HEK293T (cell line): ENCODE results near the gene CCSER1.

Source experiments
- BHLHE40 ChIP-seq: fragments of 450-650 bp; IDR thresholded peaks from 2 replicates; pipeline ENCODE4 v1.6.1; 2016; ENCODE audit warnings: mild to moderate bottlenecking, moderate library complexity, borderline replicate concordance
- SUZ12 ChIP-seq: fragments of 450-650 bp; IDR thresholded peaks from 2 replicates; pipeline ENCODE4 v1.6.1; 2016; ENCODE audit warnings: mild to moderate bottlenecking
- TARDBP ChIP-seq: fragments of 450-650 bp; IDR thresholded peaks from 2 replicates; pipeline ENCODE4 v1.6.1; 2016
- TF ChIP-seq, protein P1 (sequence below): fragments of 450-650 bp; IDR thresholded peaks from 2 replicates; pipeline ENCODE4 v1.6.1; 2016

DNA sequence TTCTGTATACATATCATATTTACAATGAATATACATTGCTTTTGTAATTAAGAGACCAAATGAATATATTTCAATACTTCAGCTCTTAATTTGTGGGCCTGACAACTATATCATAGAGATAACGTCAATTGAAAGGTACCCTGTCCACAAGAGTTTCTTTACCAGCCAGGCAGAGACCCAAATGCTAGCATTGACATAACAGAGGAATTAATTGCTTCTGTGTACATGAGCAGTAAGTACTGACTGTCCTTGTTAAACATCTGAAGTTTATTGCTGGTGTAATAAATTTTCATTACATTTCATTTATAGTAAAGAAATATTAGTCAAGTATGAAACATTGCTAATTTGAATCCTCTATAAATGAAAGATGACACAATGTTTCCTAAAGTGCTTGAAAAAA, 910.8 kb downstream of the CCSER1 start:
- no peak for TF ChIP-seq BHLHE40
- TF ChIP-seq SUZ12: no peak
- TF ChIP-seq TARDBP: no peak
- TF ChIP-seq, protein P1, sequence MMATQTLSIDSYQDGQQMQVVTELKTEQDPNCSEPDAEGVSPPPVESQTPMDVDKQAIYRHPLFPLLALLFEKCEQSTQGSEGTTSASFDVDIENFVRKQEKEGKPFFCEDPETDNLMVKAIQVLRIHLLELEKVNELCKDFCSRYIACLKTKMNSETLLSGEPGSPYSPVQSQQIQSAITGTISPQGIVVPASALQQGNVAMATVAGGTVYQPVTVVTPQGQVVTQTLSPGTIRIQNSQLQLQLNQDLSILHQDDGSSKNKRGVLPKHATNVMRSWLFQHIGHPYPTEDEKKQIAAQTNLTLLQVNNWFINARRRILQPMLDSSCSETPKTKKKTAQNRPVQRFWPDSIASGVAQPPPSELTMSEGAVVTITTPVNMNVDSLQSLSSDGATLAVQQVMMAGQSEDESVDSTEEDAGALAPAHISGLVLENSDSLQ: no peak
